ENCODE measurements around the gene ADGRB2.

ADGRB2 gene

GRCh38 chr1:31745096-31745945 is 18.8 kb downstream of the ADGRB2 start:
- no peak for DNase-seq (ENCODE audit: low read depth, low spot score)
- TF ChIP-seq CTCF (IDR thresholded peaks at IDR 0.05; ENCODE audit: insufficient read depth, low read length, missing control alignments) = peak; percentile 92

GRCh38 chr1:31744165-31744888 is 19.8 kb downstream of the ADGRB2 start:
- no peak for TF ChIP-seq CTCF (IDR thresholded peaks at IDR 0.05; ENCODE audit: insufficient read depth, low read length, missing control alignments)
- POLR2A ChIA-PET = no interaction called here
- no peak overlapping the region for H3K4me3 ChIP-seq (ENCODE audit: low read depth, low read length)
- CTCF ChIA-PET = interaction anchor here (1.0 to 9.5 kb wide), 25 partner anchors 9 to 219 kb away, joined by 3 to 107 read pairs (median 9); partner anchors contain the start of gene COL16A1
- no peak for DNase-seq (ENCODE audit: low read depth, low spot score)

More at GRCh38 chr1:31745096-31745945, 18.8 kb downstream of the ADGRB2 start:
- ChIA-PET CTCF (interaction anchor here (0.7 to 9.5 kb wide), 47 partner anchors 8 to 218 kb away, joined by 3 to 107 read pairs (median 6); partner anchors contain the start of genes ADGRB2, COL16A1, PEF1 and TINAGL1), POLR2A (interaction anchor here (0.9 to 1.3 kb wide), 2 partner anchors 41 to 81 kb away, joined by 3 to 4 read pairs; partner anchors contain the start of gene COL16A1)
- H3K4me3 ChIP-seq (ENCODE audit: low read depth, low read length) = no peak overlapping the region

- no peak for DNase-seq (ENCODE audit: low read depth, low spot score)
- no peak for TF ChIP-seq CTCF (IDR thresholded peaks at IDR 0.05; ENCODE audit: insufficient read depth, low read length, missing control alignments)
- POLR2A ChIA-PET = no interaction called here
- no peak overlapping the region for H3K4me3 ChIP-seq (ENCODE audit: low read depth, low read length)
- CTCF ChIA-PET = interaction anchor here (1.0 to 9.5 kb wide), 6 partner anchors 9 to 78 kb away, joined by 3 to 107 read pairs (median 14); no protein-coding TSS in a partner anchor
Observed at GRCh38 chr1:31742462-31743212, 21.5 kb downstream of the ADGRB2 start.

GRCh38 chr1:31739346-31739745 is 24.8 kb downstream of the ADGRB2 start:
- no peak for DNase-seq (ENCODE audit: low read depth, low spot score)
- TF ChIP-seq CTCF (IDR thresholded peaks at IDR 0.05; ENCODE audit: insufficient read depth, low read length, missing control alignments) = no peak
- ChIA-PET CTCF (interaction anchor here (1.0 to 9.5 kb wide), 2 partner anchors 12 to 23 kb away, joined by 3 to 87 read pairs; no protein-coding TSS in a partner anchor), POLR2A (no interaction called here)
- no peak overlapping the region for H3K4me3 ChIP-seq (ENCODE audit: low read depth, low read length)

- CTCF ChIA-PET = interaction anchor here (3.7 to 4.5 kb wide), 2 partner anchors 9 to 20 kb away, joined by 44 to 48 read pairs; no protein-coding TSS in a partner anchor
- POLR2A ChIA-PET = no interaction called here
- no peak overlapping the region for H3K4me3 ChIP-seq (ENCODE audit: low read depth, low read length)
- no peak for DNase-seq (ENCODE audit: low read depth, low spot score)
- TF ChIP-seq CTCF (IDR thresholded peaks at IDR 0.05; ENCODE audit: insufficient read depth, low read length, missing control alignments) = no peak
Observed at GRCh38 chr1:31736675-31737074, 27.5 kb downstream of the ADGRB2 start.
